KG1 (cell line): ENCODE measurements around the gene ZNF561.

Source experiments
- DNase-seq: peaks from one replicate; lab custom pipeline; 2025; lab: John Stamatoyannopoulos, UW

ZNF561 gene

DNA sequence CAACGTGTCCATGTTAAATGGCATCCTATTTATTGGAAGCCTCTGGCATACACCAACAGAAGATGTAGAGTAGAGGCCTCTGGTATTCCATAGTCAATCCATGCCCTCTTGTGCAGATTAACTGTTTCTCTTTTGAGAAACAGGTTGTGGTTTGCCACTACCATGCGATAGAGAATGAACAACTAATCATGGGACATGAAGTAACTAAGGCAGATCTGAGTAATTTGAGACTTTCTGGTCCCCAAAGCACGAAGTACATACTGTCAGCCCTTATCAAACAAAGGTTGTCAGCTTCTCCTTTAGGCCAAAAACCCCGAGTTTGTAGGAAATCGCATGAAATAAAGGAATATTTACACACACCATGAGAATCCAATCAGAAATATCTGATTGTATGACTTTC lies 40.3 kb downstream of the ZNF561 start:
- no peak for DNase-seq

DNA sequence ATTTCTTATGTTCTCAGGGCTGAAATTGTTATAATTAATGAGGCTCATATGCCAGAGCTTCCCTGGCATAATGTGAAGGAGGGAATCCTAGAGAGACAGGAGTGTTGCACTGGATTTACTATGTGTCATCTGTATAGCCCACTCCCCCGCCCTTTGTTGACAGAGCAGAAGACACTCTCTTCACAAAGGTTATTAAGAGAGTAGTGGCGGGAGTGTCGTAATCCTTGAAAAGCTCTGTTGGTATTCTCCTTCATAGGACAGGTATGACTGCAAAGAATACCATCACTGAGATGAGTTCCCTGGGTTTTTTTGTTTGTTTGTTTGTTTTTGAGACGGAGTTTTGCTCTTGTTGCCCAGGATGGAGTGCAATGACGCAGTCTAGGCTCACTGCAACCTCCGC lies 50.8 kb downstream of the ZNF561 start:
- DNase-seq, result no peak

DNA sequence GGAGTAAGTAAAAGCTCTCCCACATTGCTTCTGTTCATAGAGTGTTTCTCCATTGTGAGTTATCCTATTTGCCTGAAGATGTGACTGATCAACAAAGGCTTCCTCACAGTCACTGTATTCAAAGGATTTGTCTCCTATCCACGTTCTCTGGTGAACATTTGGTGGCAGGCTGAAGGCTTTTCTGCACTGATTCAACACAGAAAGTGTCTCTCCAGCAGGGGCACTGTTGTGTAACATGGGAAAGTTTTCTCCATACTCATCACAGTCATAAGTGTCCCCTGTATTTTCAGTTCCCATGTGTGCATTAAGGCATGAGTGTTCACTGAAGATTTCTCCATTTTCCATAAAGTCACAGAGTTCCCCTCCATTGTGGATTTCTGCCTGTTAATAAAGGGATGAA lies 54.3 kb downstream of the ZNF561 start:
- no peak for DNase-seq

GRCh38 chr19:9565900-9566705 lies 54.9 kb downstream of the ZNF561 start:
- no peak for DNase-seq
